Endometrial microvascular endothelial cells (primary cell): ENCODE measurements around the gene NDUFAF7. TPM values are rescaled to one million over a fixed set of nuclear protein-coding genes. Genes with fewer than 3 reads are reported as not detected.
"Not testable (repeated sequence)": the region's sequence is repeated elsewhere in the genome, so short reads cannot be mapped to it uniquely, and the experiment has no call there.

ENCODE experiments used
- in situ Hi-C: cut with HindIII; loops from 2 replicates; pipeline ENCODE4 v1.10.0; 2017; ENCODE audit warnings: low sequenced_read_pairs, low pct_unique_long_range_greater_than_20kb; ENCODE audit errors: inconsistent ontology term
- total RNA-seq: library from RNA; depleted of rRNA; stranded (reverse); fragments of >200 nt; gene quantifications from one replicate; pipeline ENCODE4 v1.2.3, GENCODE V29; 2015; ENCODE audit errors: inconsistent ontology term

Gene NDUFAF7
- total RNA-seq, 1 donor from 2014 or later: 11.2 TPM

DNA sequence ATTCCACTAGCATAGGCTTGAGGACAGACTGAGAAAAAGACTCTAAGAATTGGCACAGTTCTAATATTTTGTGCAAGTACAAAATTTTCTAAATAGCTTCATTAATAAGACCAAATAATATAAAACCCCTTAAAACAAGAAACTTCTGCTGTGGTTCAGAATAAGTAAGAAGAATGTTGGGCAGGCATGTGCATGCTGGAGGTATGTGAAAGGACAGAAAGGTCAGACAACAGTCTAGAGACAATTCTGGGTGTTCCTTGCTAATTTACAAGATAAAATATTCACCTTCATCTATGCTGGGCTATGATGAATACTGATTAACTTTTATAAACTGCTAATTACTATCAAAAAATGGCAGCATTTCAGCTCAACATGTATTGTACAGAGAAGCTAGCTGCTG is 20.2 kb upstream of the NDUFAF7 start:
- in situ Hi-C loops: no loop called here

DNA sequence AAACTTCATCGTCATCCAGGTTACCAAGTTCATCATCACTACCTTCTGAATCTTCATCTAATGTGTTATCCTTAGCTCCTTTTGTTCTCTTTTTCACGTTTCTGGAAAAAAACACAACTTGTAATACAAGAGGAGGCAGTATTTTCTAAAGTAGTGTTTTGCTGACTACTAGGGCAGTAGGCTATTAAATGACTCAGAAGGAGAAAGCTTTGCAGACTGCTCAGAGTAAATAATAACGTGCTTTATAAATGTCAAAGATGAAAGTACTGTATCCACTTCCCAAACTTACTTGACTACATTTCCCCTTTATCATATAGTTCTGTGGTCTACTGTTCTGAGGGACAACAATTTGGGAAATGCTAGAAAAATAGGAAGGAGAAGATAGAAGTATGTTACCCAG is 19.5 kb upstream of the NDUFAF7 start:
- in situ Hi-C loops: no loop called here

DNA sequence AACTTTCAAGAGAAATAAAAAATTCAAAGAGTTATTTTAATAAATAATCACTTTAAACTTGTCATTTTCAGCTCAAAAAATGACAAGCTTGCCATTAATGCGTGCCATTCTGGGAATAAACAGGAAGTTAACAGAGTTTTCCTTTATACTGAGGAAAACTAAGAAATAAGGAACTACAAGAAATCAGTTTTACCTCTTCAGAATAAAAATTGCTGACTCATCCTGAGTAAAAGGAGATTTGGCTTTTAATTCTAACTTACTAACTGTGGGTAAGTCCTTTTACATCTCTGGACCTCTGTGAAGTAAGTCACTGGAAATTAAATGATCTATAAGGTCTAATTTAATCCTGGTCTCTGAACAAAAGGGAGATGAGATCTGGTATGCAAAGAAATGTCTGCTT is 16.2 kb upstream of the NDUFAF7 start:
- in situ Hi-C loops: no loop called here

DNA sequence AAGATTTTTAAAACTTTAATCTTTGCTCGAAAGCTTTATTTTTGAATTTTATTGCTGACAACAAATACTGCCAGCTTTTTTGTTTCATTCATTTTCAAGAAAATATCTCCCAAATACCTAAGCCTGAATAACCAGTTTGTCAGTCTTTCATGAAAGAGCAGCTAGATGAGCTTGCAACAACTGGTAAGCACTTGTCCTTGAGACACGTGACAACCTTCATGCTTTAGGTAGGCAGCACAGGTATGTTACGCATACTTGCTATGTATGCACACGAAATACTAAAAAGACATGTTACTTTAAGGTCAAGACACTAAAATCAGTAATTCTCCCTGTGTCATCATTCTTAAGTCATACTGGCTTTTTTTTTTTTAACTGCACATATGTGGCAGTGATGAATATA is 12.4 kb upstream of the NDUFAF7 start:
- in situ Hi-C loops: no loop called here

DNA sequence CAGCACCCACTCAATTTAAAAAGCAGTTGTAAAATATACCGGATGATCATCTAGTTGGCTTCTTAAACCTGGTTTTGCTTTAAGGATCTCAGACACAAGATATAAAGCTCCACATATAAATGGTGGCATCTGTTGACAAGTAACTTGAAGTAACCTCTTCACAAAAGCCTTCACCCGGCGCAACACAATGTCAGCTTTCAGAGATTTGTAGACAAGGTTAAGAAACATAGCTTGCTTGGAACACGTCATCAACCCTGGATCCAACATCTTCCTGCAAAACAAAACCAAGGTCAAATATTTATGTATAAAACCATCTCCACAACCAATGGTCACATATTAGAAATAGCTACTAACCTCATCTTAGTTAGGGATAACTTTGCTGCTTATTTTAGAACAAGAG is 8.3 kb upstream of the NDUFAF7 start:
- in situ Hi-C loops: no loop called here

DNA sequence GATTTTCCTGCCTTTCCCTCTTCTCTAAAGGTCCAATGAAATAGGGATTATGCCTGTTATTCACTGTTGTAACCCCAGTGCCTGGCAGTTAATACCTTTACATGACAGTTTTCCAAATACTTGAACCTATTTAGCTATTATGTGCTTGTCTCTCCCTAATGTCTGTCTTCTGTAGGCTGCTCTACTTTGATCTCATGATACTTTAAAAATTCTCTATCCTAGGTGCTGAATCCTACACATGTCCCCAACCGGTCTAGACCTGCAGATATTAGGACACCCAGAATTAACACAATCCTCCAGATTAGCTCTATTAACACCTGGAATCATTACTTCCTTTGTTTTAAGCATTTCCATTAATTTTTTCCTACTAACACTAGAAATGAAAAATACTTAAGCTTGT is 7.4 kb upstream of the NDUFAF7 start:
- in situ Hi-C loops: no loop called here

DNA sequence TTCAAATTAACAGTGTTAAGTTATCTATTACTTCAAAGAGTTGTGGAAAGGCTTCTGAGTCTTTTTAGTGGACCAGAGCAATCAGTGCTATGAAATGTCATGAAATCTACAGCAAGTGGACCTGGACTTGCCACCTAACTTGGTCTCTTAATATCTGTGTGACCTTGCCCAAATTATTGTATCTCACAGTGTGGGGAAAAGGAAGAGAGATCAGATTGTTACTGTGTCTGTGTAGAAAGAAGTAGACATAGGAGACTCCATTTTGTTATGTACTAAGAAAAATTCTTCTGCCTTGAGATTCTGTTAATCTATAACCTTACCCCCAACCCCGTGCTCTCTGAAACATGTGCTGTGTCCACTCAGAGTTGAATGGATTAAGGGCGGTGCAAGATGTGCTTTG is 6.3 kb upstream of the NDUFAF7 start:
- in situ Hi-C loops: not testable (repeated sequence)

DNA sequence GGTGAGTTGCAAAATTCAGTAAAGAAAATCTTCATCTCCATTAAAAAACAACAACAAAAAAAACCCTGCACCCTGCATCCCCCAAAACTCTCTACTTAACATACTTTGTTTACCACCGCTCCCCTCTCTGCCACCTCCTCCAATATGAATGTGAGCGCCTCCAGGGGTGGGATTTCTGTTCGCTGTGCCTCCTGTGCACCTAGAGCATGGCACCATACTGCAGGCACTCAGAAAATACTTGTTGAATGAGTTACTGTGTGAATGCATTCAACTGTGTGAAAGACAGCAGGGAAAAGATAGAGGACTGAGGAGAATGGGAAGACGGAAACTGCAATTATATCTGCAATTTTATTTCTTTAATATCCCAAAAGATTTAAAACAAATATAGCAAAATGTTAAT is 4.6 kb upstream of the NDUFAF7 start:
- in situ Hi-C loops: no loop called here

DNA sequence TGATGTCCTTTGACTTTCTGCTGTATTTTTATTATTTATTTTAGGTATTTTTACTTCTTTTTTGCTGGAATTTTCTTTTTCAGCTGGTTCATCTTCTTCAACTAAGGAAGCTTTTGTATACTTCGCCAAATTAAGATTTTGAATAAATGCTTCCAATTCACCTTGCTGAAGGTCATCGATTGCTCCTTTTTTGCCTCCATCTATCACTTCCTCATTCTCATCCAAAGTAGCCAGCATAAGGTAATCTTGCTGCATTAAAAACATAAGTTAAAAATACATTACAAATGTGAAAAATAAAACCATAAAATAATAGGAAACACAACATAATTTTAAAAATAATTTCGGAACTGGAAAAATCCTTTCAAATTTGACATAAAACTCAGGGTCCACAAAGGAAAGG is 2.7 kb upstream of the NDUFAF7 start:
- in situ Hi-C loops: no loop called here

DNA sequence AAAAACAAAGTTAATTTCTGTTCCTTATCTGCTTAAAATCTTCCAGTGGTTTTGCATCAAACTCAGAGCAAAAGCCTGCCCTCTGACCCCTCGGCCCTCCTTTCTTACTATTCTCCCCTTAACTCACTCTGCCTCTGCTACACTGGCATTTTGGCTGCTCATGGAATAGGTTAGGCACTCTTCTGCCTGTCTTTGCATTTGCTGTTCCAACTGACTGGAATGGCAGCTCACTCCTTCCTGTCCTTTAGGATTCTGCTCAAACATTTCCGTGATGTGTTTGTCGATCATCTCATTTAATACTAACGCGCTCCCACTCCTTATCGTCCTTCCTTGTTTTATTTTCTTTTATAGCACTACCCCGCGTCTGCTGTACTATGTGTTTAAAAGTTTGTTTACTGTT is 877 bp upstream of the NDUFAF7 start:
- in situ Hi-C loops: no loop called here

DNA sequence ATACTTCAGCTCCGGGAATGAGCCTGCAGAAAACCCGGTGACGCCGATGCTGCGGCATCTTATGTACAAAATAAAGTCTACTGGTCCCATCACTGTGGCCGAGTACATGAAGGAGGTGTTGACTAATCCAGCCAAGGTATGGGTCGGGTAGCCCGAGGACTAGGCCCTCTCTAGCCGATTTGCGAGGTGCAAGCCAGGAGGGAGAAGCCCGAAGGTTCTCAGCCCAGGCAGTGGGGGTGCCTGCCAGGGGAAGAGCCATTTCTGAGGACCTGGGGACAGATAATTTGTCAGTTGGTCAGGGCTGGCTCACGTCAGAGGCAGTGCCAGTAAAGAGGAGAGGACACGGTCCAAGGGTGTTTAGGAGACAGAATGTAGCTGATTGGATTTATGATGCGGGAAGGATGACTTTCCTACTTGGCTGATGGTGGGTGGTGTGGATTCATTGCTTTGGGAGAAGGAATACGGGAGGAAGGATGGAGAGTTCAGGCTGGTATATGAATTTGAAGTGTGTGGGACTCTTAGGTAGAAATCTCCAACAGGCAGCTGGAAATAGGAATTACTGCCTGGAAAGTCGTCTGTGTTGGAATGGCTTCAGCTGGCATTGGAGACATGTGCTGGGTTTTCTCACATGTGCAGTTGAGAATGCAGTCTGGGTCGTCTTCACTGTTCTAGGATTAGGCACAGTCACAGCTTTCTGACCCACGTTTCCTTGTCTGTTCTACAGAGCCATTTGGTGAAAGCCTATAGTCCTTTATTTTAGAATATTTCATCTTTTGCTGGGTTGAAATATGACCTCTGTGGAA is 874 bp downstream of the NDUFAF7 start:
- in situ Hi-C loops: no loop called here

DNA sequence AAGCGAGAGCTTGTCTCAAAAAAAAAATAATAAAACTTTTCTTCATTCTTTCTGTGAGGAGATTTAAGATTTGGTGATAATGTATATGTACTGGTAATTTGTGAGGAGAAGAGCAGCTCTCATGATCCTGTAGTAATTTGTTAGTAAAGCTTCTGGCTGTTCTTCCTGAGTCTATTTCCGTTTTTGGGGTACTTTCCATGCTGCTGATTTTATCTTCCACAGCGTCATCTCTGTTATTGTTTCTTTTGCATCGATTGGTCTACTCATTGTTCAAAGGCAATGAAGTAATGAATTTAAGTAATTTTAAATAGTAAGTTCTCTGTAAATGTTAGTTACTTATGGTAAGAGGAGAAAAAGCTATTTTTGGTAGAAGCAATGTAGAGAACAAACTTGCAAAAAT is 12.0 kb downstream of the NDUFAF7 start:
- in situ Hi-C loops: no loop called here

DNA sequence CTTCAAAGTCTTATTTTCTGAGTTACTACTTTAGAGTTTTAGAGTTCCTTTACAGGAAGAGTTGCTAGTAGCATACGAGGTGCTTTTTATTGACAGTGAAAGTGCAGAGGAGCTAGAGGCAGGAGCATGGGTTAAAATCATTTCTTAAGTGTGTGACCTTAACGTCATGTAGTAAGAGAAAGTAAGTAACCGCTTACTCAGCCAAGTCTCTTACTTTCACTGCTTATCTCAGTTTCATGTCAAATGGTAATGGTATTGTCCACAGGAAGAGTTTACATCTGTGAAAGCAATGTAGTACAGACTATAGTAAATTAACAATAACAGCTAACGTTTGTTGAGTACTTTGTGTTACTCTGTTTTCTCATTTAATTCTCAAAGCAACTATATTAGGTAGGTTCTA is 12.6 kb downstream of the NDUFAF7 start:
- in situ Hi-C loops: no loop called here

DNA sequence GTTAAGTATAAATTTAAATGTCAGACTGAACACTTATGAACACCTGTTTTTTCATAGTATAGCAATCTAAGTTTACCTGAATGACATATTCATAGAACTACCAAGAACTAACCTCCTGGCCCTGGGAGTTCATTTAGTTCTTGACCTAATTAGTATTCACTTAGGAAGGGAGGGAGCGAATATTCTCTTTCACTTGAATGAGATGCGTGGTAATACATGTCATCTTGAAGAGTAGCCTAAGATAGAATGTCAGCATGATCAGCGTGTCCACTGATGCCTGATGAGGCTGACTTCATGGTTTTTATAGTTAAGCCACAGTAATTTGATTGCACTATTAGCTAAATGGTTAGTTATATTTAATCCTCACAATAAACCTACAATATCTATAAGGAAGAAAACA is 13.3 kb downstream of the NDUFAF7 start:
- in situ Hi-C loops: no loop called here

DNA sequence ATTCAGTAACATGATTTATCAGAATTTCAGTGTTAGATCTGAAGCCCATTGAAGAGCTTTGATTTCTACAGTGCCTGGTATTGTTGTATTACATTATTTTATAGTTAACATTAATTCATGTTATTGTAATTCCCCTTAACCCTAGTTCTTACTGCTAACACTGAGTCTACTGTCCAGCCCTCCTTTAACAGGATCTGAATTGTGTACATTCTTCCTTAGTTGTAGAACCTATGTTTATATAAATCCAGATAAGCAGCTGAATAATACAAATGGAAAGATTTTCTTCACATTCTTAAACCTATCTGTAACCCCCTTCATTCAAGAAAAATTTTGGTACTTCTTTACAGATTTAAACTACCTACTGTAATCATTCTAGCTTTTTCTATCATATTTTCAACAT is 14.7 kb downstream of the NDUFAF7 start:
- in situ Hi-C loops: no loop called here

DNA sequence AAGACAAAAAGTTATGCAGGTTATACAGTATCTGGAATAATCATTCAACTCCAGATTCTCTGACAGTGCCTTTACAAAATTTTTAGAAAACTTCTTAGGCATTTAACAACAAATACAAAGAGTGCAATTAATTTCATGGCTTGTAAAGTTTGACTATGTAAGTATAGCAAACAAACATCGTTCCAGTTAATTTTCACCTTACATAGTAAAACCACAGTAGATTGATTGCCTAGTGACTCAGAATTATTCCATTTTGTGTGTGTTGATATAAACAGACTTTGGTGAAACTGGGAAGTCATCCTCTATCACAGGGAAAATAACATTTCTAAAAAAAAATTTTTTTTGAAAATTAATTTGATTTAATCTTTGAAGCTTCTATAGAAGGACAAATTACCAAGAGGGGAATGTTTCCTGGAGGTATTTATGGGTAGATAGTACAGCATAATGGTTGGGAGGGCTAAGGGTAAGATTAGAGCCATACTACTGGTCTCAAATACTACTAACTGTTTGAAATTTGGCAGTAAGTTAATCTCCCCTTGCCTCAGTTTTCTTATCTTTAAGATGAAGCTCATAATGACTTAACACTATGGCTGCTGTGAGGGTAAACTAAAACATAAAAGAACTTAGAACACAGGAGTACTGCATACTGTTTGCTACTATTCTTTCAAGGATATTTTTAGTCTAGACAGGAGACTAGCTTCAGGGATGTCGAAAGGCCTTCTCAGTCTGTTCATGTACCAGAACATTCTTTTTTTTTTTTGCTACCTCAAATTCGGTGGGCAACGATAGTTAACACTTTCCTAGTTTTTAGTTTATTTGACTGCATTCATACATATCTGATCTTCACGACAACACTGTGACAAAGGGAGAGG is 19.6 kb downstream of the NDUFAF7 start:
- in situ Hi-C loops: no loop called here

DNA sequence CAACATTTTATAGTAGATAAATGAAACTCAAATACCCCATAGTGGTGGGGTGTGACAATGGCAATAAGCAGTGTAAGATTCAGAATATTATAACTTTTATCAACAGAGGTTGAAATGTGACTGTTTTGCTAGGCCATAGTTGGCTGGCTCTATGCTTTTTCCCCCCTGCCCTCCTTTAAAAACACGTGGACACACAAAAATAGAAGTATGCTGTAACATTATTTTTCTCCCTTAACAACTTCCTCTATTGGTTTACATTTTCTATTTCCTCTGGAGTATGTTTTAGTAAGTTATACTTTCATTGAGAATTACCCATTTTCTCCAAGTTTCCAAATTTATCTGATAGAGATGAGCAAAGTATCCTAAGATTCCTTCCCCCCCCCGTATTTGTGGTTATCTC is 31.1 kb downstream of the NDUFAF7 start:
- in situ Hi-C loops: no loop called here

DNA sequence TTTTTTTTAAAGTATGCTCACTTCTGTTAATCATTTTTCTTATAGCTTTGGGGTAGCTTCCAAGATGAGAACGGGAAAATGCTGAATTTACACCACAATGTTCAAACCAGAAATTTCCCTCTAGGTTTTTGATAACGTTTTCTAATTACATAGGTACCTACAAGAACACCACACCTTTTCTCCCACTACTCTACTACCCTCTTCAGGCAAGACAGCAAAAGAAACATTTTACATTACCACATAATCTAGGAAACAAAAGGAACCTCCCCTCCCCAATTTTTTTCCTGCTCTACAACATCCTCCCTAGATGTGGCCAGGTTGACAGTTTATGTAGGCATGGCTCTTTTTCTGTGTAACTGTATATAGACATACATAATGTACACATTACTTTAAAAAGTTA is 32.4 kb downstream of the NDUFAF7 start:
- in situ Hi-C loops: no loop called here

DNA sequence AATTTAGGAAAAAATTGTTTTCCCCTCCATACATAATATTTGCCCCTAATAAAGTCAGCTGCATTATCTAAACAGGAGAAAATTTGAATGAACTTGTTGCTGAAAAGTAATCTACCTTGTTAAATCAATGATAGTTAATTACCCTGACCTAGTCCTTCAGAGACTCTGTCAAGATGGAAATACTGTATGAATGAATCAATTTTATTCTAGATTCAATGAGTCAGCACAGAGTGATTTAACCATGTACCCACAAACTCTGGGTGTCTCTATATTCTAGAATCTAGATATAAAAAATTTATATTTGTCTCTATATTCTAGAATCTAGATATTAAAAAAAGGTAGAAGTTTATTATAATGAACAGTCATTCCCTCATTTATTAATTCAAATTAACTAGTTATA is 36.2 kb downstream of the NDUFAF7 start:
- in situ Hi-C loops: no loop called here

DNA sequence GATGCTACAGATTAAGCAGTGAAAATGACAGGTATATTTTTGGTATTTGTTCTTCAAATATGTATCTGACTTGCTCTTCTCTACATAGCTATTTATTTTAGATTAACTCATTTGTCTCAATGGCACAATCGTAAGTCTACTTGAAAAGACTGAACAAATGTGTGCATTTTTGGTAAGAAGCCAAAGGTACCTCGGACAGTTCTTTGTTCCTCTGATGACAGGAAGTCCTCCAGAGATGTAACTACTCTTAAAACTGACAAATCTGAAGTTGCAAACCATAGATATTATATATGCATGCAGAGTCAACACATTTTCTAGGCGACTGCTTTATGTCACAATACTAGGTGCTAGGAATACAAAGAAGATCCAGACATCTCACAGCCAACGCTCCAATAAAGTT is 36.7 kb downstream of the NDUFAF7 start:
- in situ Hi-C loops: no loop called here
